ENCODE measurements around the gene PPIF.

GRCh38 chr10:79310200-79310865 is 36.9 kb upstream of the PPIF start:
- no peak for TF ChIP-seq CTCF (IDR thresholded peaks at IDR 0.05)
- TF ChIP-seq EZH2 (IDR thresholded peaks at IDR 0.05; ENCODE audit: borderline replicate concordance, insufficient read depth, low read depth, low read length, poor library complexity, severe bottlenecking), result no peak
